A172 (cell line): ENCODE data around the gene MYH9. TPM values are rescaled to one million over a fixed set of nuclear protein-coding genes. Genes with fewer than 3 reads are reported as not detected.
A peak's percentile ranks its signal among the peaks of the same experiment; 100 is the strongest.
"Not testable (repeated sequence)": the region's sequence is repeated elsewhere in the genome, so short reads cannot be mapped to it uniquely, and the experiment has no call there.

Source experiments
- DNase-seq: peaks from one replicate; pipeline ENCODE4 v3.0.0-alpha.2; 2015; ENCODE audit warnings: low spot score
- total RNA-seq: library from RNA; depleted of rRNA; stranded (reverse); fragments of >200 nt; shearing (Covaris generic); gene quantifications from 2 replicates; pipeline ENCODE4 v1.2.3, GENCODE V29; 2014

MYH9 gene
- total RNA-seq, 1 experiment from 2014 or later = 180 TPM

DNA sequence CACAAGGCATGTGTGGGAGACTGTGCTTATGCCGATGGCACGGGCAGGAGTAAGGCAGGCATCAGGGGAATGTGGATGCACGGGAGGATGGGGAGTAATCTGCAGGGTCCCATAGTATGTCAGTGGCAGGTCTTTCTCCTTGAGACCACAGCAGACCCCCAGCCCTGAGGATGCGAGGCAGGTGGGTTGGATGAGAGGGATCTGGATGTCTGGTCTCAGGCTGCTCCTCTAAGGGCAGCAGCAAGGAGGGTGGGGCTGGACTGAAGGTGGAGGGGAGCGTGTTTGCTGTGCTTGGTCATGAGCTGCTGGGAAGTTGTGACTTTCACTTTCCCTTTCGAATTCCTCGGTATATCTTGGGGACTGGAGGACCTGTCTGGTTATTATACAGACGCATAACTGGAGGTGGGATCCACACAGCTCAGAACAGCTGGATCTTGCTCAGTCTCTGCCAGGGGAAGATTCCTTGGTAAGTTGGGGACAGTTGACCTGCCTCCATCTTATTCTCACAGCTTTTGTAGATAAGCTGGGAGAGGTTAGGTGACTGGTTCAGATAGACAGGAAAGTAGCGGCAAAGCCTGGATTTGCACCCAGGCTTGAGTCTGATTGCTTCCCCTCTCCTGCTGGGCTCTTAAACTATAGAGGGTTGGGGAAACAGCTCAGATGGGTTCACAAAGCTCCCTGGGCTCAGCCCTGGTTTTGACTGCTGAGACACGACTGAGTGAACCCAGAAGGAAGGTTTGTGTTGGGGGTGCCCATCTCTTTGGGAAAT is 134.8 kb downstream of the MYH9 start, which contains the start of gene APOL1:
Gene APOL1, plus strand, starts transcription at position 380 of the 769 bp plus-strand sequence. CDS start 1,823 bp downstream, outside the sequence.
- peak; percentile 69 for DNase-seq

DNA sequence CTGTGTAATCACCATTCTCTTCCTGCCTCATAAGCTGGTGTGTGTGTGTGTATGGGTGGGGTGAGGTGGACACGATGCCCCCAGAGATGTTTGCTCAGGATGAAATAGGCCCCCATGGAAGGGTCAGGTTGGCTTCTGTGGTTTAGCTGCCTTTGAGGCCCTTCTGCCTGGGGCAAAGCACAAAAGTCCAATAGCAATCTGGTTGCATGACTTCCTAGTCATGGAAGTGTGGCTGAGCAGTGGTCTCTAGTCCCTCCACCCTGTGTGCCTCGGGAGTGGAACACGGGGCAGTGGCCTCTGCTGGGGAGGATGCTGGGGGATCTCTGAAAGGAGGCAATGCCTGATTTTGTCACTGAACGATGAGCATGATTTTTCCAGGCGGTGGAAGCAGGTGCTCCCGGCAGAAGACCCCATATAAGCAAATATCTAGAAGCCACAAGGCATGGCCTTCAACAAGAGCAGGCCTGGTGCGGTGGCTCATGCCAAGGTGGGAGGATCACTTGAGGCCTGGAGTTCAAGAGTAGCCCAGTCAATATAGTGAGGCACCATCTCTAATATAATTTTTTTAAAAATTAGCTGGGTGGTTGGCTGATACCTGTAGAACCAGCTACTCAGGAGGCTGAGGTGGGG is 135.7 kb downstream of the MYH9 start:
- not testable (repeated sequence) for DNase-seq

DNA sequence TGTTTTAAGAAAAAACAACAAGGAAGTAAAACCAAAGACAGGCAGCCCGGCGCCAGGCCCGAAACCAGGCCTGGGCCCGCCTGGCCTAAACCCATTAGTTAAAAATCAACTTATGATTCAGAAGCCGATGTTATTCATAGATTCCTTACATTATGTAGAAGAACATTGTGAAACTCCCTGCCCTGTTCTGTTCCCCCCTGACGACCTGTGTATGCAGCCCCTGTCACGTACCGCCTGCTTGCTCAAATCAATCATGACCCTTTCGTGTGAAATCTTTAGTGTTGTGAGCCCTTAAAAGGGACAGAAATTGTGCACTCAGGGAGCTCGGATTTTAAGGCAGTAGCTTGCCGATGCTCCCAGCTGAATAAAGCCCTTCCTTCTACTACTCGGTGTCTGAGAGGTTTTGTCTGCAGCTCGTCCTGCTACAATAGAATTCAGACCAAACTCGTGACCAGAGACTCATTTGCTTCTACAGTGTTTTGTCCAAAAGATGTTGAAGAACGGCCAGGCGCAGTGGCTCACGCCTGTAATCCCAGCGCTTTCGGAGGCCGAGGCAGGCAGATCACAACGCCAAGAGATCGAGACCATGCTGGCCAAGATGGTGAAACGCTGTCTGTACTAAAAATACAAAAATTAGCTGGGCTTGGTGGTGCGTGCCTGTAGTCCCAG is 137.3 kb downstream of the MYH9 start:
- not testable (repeated sequence) for DNase-seq

DNA sequence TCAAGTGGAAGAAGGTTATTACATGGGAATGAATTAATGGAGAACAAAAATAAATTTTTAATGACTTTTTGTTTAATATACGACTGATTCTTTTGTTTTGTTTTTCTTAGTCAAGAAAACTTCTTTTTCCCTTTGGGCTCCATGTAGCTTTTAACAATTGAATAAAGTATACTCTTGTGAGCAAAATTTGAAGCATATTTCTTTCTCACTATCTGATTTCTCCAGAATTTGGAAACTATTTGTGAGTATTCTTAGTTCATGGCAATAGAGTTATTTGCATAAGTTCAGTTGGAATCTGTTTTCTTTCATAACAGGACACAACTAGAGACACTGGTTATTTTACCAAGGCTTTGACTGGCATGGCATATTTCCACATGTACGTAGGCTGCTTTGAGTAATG is 138.6 kb downstream of the MYH9 start:
- no peak for DNase-seq

DNA sequence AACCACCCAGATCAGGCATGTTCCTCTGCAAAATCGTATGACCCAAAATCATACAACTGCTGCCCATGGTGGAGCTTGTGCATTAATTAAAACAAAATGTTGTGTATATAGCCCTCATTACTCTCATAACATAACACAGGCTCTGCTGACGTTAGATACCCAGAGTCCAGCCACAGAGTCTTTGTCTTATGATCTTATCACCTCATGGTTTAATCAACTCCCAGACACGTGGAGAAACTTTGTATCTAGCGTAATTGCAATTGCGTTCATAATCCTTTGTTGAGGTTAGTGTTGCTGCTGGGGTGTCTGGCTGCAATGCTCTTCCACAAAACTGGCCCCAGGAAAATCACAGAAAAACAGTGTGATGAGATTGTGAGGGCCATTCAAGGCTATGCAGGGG is 139.8 kb downstream of the MYH9 start:
- no peak for DNase-seq

DNA sequence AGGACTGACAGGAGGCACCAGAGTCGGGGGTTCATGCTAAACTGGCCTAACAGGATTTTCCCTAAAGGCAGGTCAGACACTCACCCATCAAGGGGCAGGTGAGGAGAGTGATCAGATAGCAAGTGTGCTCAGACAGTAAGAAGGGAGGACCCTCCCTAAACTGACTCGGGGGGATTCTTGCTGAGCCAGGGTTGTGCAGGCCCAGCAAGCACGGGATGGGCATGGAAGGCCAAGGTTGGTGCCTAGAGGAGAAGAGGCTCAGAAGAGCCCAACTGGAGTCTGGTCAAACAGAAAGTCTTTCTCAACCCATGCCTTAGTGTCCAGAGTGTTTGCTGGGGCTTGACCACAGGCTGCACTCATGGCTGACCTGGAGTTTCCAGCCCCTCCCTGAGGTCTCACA is 141.0 kb downstream of the MYH9 start:
- no peak for DNase-seq

DNA sequence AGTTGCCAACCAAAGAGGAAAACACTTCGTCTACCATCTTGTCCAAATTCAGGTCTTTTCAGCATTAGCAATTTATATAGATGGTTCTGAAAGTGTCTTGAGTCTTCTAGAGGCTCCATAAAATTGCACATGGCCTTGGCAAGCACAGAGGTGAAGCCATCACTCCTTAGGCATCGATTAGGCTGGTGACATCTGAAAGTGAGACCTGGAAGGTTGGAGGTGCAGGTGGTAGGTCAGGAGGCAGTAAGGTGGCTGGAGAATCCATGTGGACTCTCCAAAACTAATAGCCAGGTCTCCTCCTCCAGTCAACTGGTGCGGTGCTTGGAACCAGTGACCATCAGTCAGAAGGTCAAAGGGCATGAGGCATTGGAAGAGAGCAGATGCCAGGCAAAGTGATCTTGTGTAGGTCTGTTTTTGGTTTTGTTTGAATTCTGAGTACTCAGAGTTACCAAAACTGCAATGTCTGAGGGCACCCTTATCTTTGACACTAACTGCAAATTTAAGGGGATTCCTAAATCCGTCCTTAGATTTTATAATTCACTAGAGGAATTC is 141.9 kb downstream of the MYH9 start:
- no peak for DNase-seq

DNA sequence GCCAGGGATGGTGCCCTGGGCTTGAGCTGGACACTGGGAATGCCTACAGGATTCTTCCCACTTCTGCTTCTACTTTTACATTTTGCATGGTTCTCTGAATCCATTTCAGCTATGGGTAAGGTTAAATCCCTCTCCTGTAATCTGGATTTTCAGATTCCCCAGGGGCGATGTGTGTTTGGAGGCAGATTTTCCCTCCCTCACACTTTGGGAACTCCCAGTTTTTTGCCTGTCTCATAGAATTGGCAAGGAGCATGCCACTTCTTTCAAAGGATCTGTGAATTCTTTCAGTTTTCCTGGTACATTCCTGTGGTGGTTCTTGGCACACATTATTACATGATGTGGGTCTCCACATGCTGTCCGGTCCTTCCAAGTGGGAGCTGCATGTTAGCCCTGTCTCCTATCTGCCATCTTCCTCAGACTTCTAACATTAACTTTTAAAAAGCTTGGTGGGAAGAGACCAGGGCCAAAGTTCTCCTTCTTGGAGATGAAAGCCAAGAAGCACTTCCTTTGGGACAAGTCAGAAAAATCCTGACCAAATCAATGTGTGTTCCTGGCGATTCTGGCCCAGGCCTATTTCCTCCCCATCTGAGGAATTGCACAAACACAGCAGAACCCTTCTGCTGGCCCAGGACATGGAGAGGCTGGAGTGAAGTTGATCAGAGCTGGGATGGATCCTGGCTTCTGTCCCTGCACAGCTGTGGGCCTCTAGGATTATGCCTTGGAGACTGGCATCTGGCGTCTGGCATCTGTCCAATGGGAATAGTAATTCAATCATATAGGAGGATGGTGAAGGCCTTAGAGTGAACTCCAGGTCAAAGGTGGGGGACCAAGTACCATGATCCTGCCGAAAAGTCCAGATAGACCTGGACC is 143.0 kb downstream of the MYH9 start:
- no peak for DNase-seq

DNA sequence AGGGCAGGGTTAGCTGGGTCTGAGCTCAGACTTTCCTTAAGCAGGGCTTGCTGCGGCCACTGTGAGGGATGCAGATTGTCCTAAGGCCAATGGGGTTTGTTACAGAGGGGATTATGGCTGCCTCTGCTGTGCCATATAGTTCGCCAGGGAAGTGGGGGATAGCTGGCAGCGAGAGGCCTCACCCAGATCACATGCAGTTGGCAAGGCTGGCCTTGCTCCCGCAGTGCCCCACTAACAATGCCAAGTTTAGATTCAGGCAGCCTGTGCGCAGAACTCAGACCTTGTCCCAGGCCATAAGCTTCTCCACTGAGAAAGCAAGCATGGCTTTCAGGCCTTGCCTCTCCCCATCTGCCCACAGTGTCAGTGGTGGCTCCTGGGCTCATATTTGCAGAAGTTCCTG is 143.8 kb downstream of the MYH9 start:
- DNase-seq = no peak

DNA sequence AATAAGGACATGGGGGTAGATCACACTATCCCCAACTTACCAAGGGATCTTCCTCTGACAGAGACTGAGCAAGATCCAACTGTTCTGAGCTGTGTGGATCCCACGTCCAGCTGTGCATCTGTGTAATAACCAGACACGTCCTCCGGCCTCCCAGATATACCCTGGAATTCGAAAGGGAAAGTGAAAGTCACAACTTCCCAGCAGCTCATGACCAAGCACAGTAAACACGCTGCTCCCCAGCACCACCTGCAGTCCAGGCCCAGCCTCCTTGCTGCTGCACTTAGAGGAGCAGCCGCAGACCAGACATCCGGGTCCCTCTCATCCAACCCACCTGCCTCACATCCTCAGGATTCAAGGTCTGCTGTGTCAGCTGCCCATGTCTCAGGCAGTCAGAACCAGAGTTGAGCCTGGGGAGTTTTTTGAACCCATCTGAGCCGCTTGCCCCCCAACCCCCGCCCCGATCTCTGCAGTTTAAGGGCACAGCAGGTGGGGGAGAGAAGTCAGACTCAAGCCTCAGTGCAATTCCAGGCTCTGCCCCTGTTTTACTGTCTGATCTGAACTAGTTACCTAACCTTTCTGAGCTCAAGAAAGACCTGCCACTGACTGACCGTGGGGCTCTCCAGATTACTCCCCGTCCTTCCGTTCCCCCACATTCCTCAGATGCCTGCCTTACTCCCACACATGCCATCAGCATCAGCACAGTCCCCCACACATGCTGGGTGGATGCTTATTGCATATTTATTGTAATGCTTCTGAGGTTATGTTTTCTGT is 148.2 kb downstream of the MYH9 start, which contains the start of gene APOL2:
Gene APOL2, minus strand, starts transcription at position 127 of the 771 bp plus-strand sequence. CDS start 6,365 bp downstream, outside the sequence.
- peak; percentile 81 for DNase-seq

DNA sequence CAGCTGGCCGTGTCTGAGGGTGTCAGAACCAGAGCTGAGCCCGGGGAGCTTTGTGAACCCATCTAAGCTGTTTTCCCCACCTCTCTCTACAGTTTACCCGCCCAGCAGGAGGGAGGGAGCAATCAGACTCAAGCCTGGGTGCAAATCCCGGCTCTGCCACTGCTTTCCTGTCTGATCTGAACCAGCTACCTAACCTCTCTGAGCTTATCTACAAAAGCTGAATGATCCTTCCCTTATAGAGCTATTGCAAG is 148.7 kb downstream of the MYH9 start:
- no peak for DNase-seq

DNA sequence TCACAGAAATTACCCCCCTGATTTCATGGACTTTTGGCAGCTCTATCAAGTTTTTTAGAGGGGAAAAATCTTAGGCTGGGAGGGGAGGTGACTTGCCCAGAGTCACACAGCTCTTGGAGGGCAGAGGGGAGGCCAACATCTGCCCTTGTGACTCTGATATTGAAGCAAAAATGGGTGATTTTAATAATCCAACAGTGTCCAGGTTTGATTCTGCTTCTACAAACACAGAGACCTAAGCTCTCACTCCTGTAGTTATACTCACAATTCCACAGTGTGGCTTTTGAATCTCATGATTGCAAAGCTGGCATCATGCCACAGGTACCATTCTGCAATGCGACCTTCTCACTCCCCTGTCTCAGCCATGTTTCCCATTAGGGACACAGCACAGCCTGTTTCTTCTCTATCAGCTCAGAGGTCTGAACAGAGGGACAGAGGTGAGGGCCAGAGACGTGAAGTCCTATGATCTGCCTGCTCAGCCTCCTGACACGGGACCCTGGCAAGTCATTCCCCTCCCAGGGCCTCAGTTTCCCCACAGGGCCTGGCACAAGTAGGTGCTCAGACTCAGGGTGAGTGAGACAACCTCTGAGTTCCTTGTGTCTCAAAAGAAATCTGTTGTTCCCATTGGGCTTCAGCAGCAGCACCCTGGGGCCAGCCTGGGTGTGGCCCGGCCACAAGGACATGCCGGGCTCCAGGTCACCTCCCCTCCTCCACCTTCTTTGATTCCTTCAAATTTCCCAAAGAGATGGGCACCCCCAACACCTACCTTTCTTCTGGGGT is 149.2 kb downstream of the MYH9 start:
- no peak for DNase-seq

DNA sequence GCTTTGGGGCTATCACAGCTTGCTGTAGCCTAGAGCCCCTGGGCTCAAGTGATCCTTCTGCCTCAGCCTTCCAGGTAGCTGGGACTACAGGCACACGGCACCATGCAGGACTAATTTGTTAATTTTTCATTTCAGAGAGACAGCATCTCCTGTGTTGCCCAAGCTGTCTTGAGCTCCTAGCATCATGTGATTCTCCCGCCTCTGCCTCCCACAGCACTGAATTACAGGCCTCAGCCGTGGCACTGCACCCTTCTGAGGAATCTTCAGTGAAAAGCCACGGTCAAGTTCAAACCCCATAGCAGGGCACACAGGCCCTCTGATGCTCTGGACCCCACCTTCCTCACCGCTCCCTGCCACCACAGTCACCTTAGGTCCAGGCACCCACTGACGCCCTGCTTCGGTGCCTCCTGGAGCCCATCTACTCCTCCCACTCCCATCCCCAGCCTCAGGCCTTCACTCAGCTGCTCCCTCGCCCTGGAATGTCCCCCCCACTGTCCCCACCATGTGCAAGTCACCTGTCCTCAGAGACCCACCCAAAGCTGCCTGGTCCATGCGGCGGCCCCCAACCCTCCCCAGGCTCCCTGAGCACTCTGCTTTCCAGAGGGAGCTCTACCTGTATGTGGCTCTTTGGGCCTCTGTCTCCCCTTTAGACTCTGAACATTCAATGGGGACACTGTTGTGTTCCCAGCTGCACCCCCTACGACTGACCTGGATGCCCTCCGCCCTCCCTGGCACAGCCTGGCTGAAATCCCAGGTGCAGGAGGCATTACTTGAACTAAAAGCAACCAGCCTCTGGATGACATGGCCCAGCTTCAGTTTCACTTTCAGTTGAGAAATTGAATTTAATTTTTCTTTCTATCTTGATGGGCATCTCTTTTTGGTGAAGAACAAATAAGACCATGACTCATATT is 150.1 kb downstream of the MYH9 start:
- DNase-seq = no peak

DNA sequence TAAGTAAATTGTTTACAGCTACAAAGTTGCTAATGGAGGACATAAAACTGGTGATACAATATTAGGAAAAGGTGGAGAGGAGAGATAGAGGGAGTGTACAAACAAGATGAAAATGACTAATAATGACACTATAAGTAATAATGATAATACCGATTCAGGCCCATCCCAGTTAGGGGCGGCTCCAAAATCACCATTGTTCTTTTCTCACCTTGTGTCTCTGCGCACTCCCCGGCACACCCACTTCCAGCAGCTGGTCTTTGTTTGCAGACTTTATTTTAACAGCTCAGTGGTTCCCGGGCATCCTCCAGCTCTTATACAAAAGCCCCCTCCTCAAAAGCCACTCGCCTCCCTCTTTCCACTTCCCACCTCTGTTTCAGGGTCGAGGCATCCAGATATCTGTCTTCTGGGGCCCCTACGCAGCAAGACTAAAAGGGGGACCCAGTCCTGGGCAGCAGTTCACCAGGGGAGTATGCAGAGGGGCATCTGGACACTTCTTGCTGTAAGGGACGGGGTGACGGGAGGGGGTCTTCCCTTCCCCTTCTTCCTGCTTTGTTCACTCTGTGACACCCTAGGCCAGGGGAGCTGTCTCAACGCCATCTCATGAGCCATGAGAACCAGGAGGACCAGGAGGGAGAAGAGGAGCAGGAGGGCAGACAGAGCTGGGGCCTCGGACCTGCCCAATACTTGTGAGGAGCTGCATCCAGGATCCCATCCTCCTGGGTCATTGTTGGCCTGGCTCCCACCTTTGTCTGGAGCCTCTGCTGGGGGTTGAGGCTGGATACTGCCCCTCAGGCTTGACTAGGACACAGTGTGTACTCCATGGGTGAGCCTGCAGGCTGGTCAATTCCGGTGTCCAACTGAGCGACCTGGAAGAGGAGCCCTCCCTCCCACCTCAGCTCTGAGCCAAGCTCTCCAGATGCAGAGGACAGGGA is 151.1 kb downstream of the MYH9 start:
- no peak for DNase-seq

DNA sequence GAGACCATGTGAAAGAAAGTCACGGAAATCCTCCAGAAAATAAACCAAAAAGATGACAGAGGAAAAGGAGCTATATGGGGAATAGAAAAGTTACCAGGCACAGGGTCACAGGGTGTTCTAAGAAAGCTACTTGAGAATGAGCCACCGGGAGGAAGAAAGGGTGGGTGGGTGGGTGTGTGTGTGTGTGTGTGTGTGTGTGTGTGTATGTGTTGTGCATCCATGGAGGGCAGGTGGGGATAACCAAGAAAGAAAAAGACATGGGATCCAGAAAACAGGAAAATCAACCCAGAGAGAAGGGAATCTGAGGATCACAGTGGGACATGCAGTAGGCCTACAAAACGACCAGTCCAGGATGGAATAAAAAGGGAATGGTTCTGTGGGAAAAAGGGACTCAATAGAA is 152.2 kb downstream of the MYH9 start:
- no peak for DNase-seq

DNA sequence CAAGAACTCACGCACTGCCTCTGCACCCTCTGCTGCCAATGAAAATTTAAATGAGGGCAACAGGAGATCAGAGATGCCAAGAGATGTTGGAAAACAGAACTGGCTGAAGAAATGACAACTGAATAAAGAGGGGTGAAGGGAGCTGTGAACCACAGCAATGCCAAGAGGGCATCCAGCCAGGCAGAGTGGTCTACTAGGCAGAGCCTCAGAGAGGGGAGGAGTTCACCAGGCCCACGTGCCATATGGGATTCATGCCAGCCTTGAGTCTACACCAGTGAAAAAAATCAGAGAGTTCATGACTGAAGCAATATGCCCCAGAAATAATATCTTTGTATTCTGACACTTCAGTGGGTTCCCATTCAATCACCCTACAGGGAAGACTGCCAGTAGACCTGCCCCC is 152.8 kb downstream of the MYH9 start:
- no peak for DNase-seq

DNA sequence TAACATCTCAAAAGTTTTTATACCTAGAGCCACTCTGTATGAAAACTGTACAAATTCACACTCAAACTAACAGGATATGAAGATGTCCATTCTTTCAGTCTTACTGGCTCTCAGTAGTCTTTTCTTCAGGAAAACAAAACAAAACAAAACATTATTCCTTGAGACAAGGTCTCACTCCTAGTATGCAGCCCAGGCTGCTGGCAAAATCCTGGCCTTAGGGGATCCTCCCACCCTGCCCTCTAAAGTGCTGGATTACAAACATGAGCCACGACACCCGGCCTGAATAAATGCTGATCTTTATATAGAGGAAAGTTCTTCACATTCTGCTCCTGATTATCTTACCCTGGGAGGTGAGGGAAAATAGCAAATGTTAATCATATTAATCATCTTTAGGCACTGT is 153.6 kb downstream of the MYH9 start:
- DNase-seq = no peak

DNA sequence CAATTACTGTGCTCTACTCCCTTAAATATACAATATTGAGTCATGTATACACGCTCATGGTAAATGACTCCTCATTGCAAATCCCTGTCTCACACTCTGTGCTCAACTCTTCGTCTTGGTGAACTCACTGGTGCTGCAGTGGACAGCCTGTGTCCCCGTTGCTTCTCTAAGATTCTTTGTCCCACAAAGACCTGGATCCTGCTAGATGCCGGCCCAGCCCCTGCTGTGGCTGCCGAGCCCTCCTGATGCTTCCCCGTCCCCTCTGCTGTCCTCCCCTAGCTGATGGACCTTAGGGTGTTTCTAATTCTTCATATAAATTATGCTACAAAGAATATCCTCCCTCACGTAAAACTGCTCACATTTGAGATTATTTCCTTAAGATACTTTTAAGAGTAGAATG is 154.0 kb downstream of the MYH9 start:
- DNase-seq = no peak
